Measurements from ENCODE around the gene DNAJC19.

Gene DNAJC19

GRCh38 chr3:180980611-180981010, 8.9 kb downstream of the DNAJC19 start:
- TF ChIP-seq, protein P1, sequence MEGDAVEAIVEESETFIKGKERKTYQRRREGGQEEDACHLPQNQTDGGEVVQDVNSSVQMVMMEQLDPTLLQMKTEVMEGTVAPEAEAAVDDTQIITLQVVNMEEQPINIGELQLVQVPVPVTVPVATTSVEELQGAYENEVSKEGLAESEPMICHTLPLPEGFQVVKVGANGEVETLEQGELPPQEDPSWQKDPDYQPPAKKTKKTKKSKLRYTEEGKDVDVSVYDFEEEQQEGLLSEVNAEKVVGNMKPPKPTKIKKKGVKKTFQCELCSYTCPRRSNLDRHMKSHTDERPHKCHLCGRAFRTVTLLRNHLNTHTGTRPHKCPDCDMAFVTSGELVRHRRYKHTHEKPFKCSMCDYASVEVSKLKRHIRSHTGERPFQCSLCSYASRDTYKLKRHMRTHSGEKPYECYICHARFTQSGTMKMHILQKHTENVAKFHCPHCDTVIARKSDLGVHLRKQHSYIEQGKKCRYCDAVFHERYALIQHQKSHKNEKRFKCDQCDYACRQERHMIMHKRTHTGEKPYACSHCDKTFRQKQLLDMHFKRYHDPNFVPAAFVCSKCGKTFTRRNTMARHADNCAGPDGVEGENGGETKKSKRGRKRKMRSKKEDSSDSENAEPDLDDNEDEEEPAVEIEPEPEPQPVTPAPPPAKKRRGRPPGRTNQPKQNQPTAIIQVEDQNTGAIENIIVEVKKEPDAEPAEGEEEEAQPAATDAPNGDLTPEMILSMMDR (conservative IDR thresholded peaks at IDR 0.05; ENCODE audit: low read depth, low read length) = no peak
- peak; percentile 62 for DNase-seq (ENCODE audit: low read depth)
- no peak overlapping the region for H3K4me3 ChIP-seq (ENCODE audit: low read depth, low read length)

GRCh38 chr3:180979961-180980360, 9.6 kb downstream of the DNAJC19 start:
- no peak overlapping the region for H3K4me3 ChIP-seq (ENCODE audit: low read depth, low read length)
- TF ChIP-seq, protein P1 (conservative IDR thresholded peaks at IDR 0.05; ENCODE audit: low read depth, low read length) = no peak
- DNase-seq (ENCODE audit: low read depth) = peak; percentile 29

GRCh38 chr3:180977498-180977897, 12.0 kb downstream of the DNAJC19 start:
- TF ChIP-seq, protein P1 (conservative IDR thresholded peaks at IDR 0.05; ENCODE audit: low read depth, low read length) = no peak
- DNase-seq (ENCODE audit: low read depth) = no peak
- no peak overlapping the region for H3K4me3 ChIP-seq (ENCODE audit: low read depth, low read length)

DNA sequence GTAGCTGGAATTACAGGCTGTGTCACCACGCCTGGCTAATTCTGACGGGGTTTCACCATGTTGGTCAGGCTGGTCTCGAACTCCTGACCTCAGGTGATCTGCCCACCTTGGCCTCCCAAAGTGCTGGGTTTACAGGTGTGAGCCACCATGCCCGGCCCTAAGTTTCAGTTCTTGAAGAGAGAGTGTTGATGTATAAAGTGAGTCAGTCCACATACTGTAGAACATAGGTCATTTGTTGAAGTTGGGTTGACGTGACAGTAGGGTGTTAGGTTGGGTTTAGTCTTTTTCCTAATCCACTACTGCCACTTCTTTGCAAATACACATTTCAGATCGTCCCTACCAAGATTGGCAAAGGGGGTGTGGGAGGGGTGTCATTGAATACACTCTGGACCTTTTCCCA, 15.2 kb downstream of the DNAJC19 start:
- DNase-seq (ENCODE audit: low read depth) = no peak
- TF ChIP-seq, protein P1 (conservative IDR thresholded peaks at IDR 0.05; ENCODE audit: low read depth, low read length) = no peak
- no peak overlapping the region for H3K4me3 ChIP-seq (ENCODE audit: low read depth, low read length)

- no peak for DNase-seq (ENCODE audit: low read depth)
- TF ChIP-seq, protein P1 (conservative IDR thresholded peaks at IDR 0.05; ENCODE audit: low read depth, low read length) = no peak
- no peak overlapping the region for H3K4me3 ChIP-seq (ENCODE audit: low read depth, low read length)
Observed at GRCh38 chr3:180973543-180973942, 16.0 kb downstream of the DNAJC19 start.

GRCh38 chr3:180970931-180971330, 18.6 kb downstream of the DNAJC19 start:
- TF ChIP-seq, protein P1 (conservative IDR thresholded peaks at IDR 0.05; ENCODE audit: low read depth, low read length) = no peak
- H3K4me3 ChIP-seq (ENCODE audit: low read depth, low read length) = no peak overlapping the region
- DNase-seq (ENCODE audit: low read depth) = no peak

- H3K4me3 ChIP-seq (ENCODE audit: low read depth, low read length) = no peak overlapping the region
- TF ChIP-seq, protein P1 (conservative IDR thresholded peaks at IDR 0.05; ENCODE audit: low read depth, low read length) = no peak
Observed at GRCh38 chr3:180962530-180962929, 27.0 kb downstream of the DNAJC19 start.

More at GRCh38 chr3:180962530-180962929, 27.0 kb downstream of the DNAJC19 start:
- DNase-seq (ENCODE audit: low read depth) = no peak
